DND-41 (cell line): ENCODE results near the gene PCARE.

Experiments used
- CTCF ChIP-seq: IDR thresholded peaks from 2 replicates; pipeline ENCODE4 v1.5.1; 2012; ENCODE audit warnings: borderline replicate concordance, low read length, moderate library complexity, mild to moderate bottlenecking; ENCODE audit not compliant: poor library complexity, severe bottlenecking; ENCODE audit errors: extremely low read depth
- EZH2 ChIP-seq: IDR thresholded peaks from 3 replicates; pipeline ENCODE4 v1.6.1; 2012; ENCODE audit warnings: borderline replicate concordance, low read depth, mild to moderate bottlenecking, moderate library complexity, low read length, inconsistent platforms; ENCODE audit not compliant: severe bottlenecking

GRCh38 chr2:29013057-29013780, 61.1 kb downstream of the PCARE start:
- TF ChIP-seq EZH2 (no peak), CTCF (no peak)
